Peyer's patch (tissue), 4 donors: ENCODE data around the gene ARHGEF40. TPM values are rescaled to one million over a fixed set of nuclear protein-coding genes. Genes with fewer than 3 reads are reported as not detected.

Source experiments
- DNase-seq, 3 donors: peaks; one replicate each; pipeline ENCODE4 v3.0.0-alpha.2; 2017 to 2019
- H3K27ac ChIP-seq, 4 donors: fragments of 200-600 bp; sonication (generic); one replicate each; pipeline ENCODE4 v1.5.1; 2016 to 2019
- H3K27me3 ChIP-seq, 2 donors: fragments of 200-600 bp; sonication (generic); one replicate each; pipeline ENCODE4 v1.5.1; 2019
- H3K36me3 ChIP-seq, 3 donors: fragments of 200-600 bp; sonication (generic); one replicate each; pipeline ENCODE4 v1.5.1; 2016 to 2019
- H3K4me1 ChIP-seq, 4 donors: fragments of 200-600 bp; sonication (generic); one replicate each; pipeline ENCODE4 v1.5.1; 2016 to 2019
- H3K4me3 ChIP-seq, 4 donors: fragments of 200-600 bp; sonication (generic); 1 replicate in 3 of 4; 2 replicates in 1 of 4; pipeline ENCODE4 v1.5.1; 2016 to 2019; ENCODE audit warnings: mild to moderate bottlenecking in 1 of 4
- H3K9me3 ChIP-seq, 4 donors: fragments of 200-600 bp; sonication (generic); one replicate each; pipeline ENCODE4 v1.5.1; 2016 to 2019; ENCODE audit warnings: mild to moderate bottlenecking in 1 of 4
- CTCF ChIP-seq, 6 experiments: fragments of 450-650 bp in 4 of 6; fragments of 200-600 bp in 2 of 6; sonication (generic) in 1 of 6; IDR thresholded peaks; one replicate each; pipeline ENCODE4 v1.5.1; 2017 to 2019; ENCODE audit warnings: antibody characterized with exemption in 6 of 6, mild to moderate bottlenecking in 3 of 6, moderate library complexity in 1 of 6
- POLR2A ChIP-seq, 2 donors: fragments of 450-650 bp; IDR thresholded peaks; one replicate each; pipeline ENCODE4 v1.5.1; 2017; ENCODE audit warnings: antibody characterized with exemption in 2 of 2, mild to moderate bottlenecking in 2 of 2, moderate library complexity in 2 of 2
- total RNA-seq, 4 donors: library from RNA; depleted of rRNA; stranded (reverse); fragments of >200 nt; gene quantifications; one replicate each; pipeline ENCODE4 v1.1.0, GENCODE V29; 2016

The ARHGEF40 gene
- total RNA-seq, 4 donors from 2014 or later, result 19.8 to 57.8 (median 34.6) TPM

- Histone ChIP-seq H3K4me3 (peak overlapping the region; percentile 66 to 90 (median 82)), H3K27ac (peak overlapping the region; percentile 79 to 90 (median 84)), H3K9me3 (no peaks in the 10 kb centered on the region), H3K36me3 (peaks cover 0 to 20% (median 0%) of the 10 kb centered on the region in 3 donors), H3K27me3 (no peaks in the 10 kb centered on the region), H3K4me1 (peaks cover 0 to 36% (median 26%) of the 10 kb centered on the region in 4 donors)
- TF ChIP-seq POLR2A (IDR thresholded peaks at IDR 0.05) (no peak), CTCF (IDR thresholded peaks at IDR 0.05) (peak in 1 of 6 experiments; percentile 9)
- peak; percentile 74 to 89 (median 81) for DNase-seq
Observed at GRCh38 chr14:21071225-21072030, 1.3 kb downstream of the ARHGEF40 start.

GRCh38 chr14:21072031-21072473 is 1.9 kb downstream of the ARHGEF40 start:
- H3K27ac ChIP-seq, result peak overlapping the region; percentile 79 to 90 (median 84)
- no peaks in the 10 kb centered on the region for H3K27me3 ChIP-seq
- H3K4me3 ChIP-seq, result peak overlapping the region in 3 of 4 donors; percentile 82 to 90 (median 83)
- H3K36me3 ChIP-seq, result peaks cover 0 to 25% (median 0%) of the 10 kb centered on the region in 3 donors
- no peaks in the 10 kb centered on the region for H3K9me3 ChIP-seq
- TF ChIP-seq POLR2A (IDR thresholded peaks at IDR 0.05) (no peak), CTCF (IDR thresholded peaks at IDR 0.05) (no peak)
- no peak for DNase-seq
- H3K4me1 ChIP-seq, result peaks cover 0 to 36% (median 26%) of the 10 kb centered on the region in 4 donors

GRCh38 chr14:21072781-21073339 is 2.8 kb downstream of the ARHGEF40 start:
- H3K4me1 ChIP-seq, result peaks cover 0 to 36% (median 26%) of the 10 kb centered on the region in 4 donors
- peak in 2 of 3 donors; percentile 62 to 72 for DNase-seq
- H3K4me3 ChIP-seq, result no peak overlapping the region
- no peaks in the 10 kb centered on the region for H3K27me3 ChIP-seq
- TF ChIP-seq CTCF (IDR thresholded peaks at IDR 0.05) (no peak), POLR2A (IDR thresholded peaks at IDR 0.05) (no peak)
- H3K9me3 ChIP-seq, result no peaks in the 10 kb centered on the region
- H3K36me3 ChIP-seq, result peaks cover 0 to 26% (median 0%) of the 10 kb centered on the region in 3 donors
- peak overlapping the region in 2 of 4 donors; percentile 87 to 90 for H3K27ac ChIP-seq

- peaks cover 0 to 32% (median 22%) of the 10 kb centered on the region in 4 donors for H3K4me1 ChIP-seq
- H3K27ac ChIP-seq, result no peak overlapping the region
Observed at GRCh38 chr14:21073921-21074320, 3.8 kb downstream of the ARHGEF40 start.

More at GRCh38 chr14:21073921-21074320, 3.8 kb downstream of the ARHGEF40 start:
- Histone ChIP-seq H3K36me3 (peaks cover 0 to 36% (median 0%) of the 10 kb centered on the region in 3 donors), H3K9me3 (no peaks in the 10 kb centered on the region), H3K27me3 (no peaks in the 10 kb centered on the region), H3K4me3 (no peak overlapping the region)
- no peak for DNase-seq
- TF ChIP-seq CTCF (IDR thresholded peaks at IDR 0.05), result no peak
- no peak for TF ChIP-seq POLR2A (IDR thresholded peaks at IDR 0.05)
